Hepatocyte (in vitro differentiated cells): ENCODE results near the gene RNF175. TPM values are rescaled to one million over a fixed set of nuclear protein-coding genes. Genes with fewer than 3 reads are reported as not detected.

ENCODE experiments used
- DNase-seq: peaks from one replicate; pipeline ENCODE4 v3.0.0-alpha.2; 2016; ENCODE audit warnings: low spot score
- H2AFZ ChIP-seq: fragments of 200-600 bp; sonication (generic); 2 replicates; pipeline ENCODE4 v1.6.0; 2016; ENCODE audit warnings: antibody characterized with exemption, mild to moderate bottlenecking
- H3K27ac ChIP-seq: fragments of 200-600 bp; sonication (generic); 2 replicates; pipeline ENCODE4 v1.5.1; 2016; ENCODE audit warnings: mild to moderate bottlenecking
- H3K27me3 ChIP-seq: fragments of 200-600 bp; sonication (generic); 2 replicates; pipeline ENCODE4 v1.6.1; 2016
- H3K36me3 ChIP-seq: fragments of 200-600 bp; sonication (generic); replicated peaks from 2 replicates; pipeline ENCODE4 v1.5.1; 2016; ENCODE audit warnings: low read depth; ENCODE audit not compliant: insufficient read depth
- H3K4me1 ChIP-seq: fragments of 200-600 bp; sonication (generic); 2 replicates; pipeline ENCODE4 v1.5.1; 2016; ENCODE audit warnings: mild to moderate bottlenecking, moderate library complexity; ENCODE audit not compliant: insufficient read depth
- H3K4me2 ChIP-seq: fragments of 200-600 bp; sonication (generic); 2 replicates; pipeline ENCODE4 v1.6.0; 2016
- H3K4me3 ChIP-seq: fragments of 200-600 bp; sonication (generic); 2 replicates; pipeline ENCODE4 v1.5.1; 2016; ENCODE audit warnings: mild to moderate bottlenecking
- H3K79me2 ChIP-seq: fragments of 200-600 bp; sonication (generic); 2 replicates; pipeline ENCODE4 v1.6.0; 2017; ENCODE audit warnings: mild to moderate bottlenecking
- H3K9me2 ChIP-seq: fragments of 200-600 bp; sonication (generic); replicated peaks from 2 replicates; pipeline ENCODE4 v1.6.0; 2017; ENCODE audit warnings: mild to moderate bottlenecking; ENCODE audit not compliant: insufficient read depth
- H3K9me3 ChIP-seq: fragments of 200-600 bp; sonication (generic); 2 replicates; pipeline ENCODE4 v1.5.1; 2016; ENCODE audit warnings: low read depth, mild to moderate bottlenecking
- H4K20me1 ChIP-seq: fragments of 200-600 bp; sonication (generic); 2 replicates; pipeline ENCODE4 v1.6.0; 2016; ENCODE audit warnings: mild to moderate bottlenecking; ENCODE audit not compliant: insufficient read depth, poor library complexity, severe bottlenecking
- EZH2 ChIP-seq: fragments of 200-600 bp; sonication (generic); IDR thresholded peaks from 2 replicates; pipeline ENCODE4 v1.6.1; 2016; ENCODE audit warnings: antibody characterized with exemption, mild to moderate bottlenecking, borderline replicate concordance
- EZH2phosphoT487 ChIP-seq: fragments of 200-600 bp; sonication (generic); IDR thresholded peaks from one replicate; pipeline ENCODE4 v1.6.1; 2018; ENCODE audit warnings: antibody characterized with exemption, mild to moderate bottlenecking, low read depth, moderate library complexity; ENCODE audit not compliant: unreplicated experiment, severe bottlenecking
- WGBS: methylation state at CpG from one replicate; pipeline ENCODE4 v1.1.6; 2016; ENCODE audit warnings: low lambda C conversion rate; ENCODE audit errors: missing lambda C conversion rate; 5-methylcytosine and 5-hydroxymethylcytosine counted together
- polyA plus RNA-seq: library from polyadenylated mRNA; unstranded; fragments of >200 nt; fragmentation: Nextera tagmentation; extraction: Ambion mirVana; gene quantifications from 2 replicates; pipeline ENCODE4 v1.2.1, GENCODE V29; 2016
- total RNA-seq: library from RNA; depleted of rRNA; stranded (reverse); fragments of >200 nt; gene quantifications from 2 replicates; pipeline ENCODE4 v1.2.3, GENCODE V29; 2014
- TF ChIP-seq, protein P1 (sequence below): fragments of 200-600 bp; sonication (generic); IDR thresholded peaks from 2 replicates; pipeline ENCODE4 v1.5.1; 2016; ENCODE audit warnings: antibody characterized with exemption, mild to moderate bottlenecking; ENCODE audit not compliant: poor library complexity

RNF175 gene
- total and polyA plus RNA-seq, 2 experiments from 2014 or later, result 2.1 to 2.8 TPM

DNA sequence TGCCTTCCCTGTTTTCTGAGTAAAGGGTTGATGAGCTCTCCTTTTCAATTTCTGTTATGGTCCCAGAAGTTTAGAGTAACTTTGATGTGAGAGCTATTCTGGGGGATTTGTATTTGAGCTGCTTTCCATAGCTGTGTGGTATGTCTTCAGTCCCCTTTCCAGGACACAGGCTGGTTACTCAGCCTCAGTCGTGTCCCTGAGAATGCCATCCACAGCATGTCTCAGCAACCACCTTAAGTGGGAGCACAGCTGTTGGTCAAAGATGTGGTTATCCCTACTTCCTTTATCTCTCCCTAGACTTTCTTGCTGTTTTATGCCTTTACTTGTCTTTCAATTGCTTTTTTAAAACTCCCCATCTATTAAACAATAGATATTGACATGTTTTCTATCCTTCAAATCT is 37.8 kb downstream of the RNF175 start:
- H3K27ac ChIP-seq, result no peak overlapping the region
- H4K20me1 ChIP-seq, result no peaks in the 10 kb centered on the region
- no peak for DNase-seq
- no peak overlapping the region for H3K4me2 ChIP-seq
- WGBS, result 95% methylated on average over 1 of the region's 1 CpG
- H3K36me3 ChIP-seq, result no peaks in the 10 kb centered on the region
- no peaks in the 10 kb centered on the region for H3K9me3 ChIP-seq
- TF ChIP-seq EZH2phosphoT487, result no peak
- TF ChIP-seq, protein P1, sequence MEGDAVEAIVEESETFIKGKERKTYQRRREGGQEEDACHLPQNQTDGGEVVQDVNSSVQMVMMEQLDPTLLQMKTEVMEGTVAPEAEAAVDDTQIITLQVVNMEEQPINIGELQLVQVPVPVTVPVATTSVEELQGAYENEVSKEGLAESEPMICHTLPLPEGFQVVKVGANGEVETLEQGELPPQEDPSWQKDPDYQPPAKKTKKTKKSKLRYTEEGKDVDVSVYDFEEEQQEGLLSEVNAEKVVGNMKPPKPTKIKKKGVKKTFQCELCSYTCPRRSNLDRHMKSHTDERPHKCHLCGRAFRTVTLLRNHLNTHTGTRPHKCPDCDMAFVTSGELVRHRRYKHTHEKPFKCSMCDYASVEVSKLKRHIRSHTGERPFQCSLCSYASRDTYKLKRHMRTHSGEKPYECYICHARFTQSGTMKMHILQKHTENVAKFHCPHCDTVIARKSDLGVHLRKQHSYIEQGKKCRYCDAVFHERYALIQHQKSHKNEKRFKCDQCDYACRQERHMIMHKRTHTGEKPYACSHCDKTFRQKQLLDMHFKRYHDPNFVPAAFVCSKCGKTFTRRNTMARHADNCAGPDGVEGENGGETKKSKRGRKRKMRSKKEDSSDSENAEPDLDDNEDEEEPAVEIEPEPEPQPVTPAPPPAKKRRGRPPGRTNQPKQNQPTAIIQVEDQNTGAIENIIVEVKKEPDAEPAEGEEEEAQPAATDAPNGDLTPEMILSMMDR, result no peak
- TF ChIP-seq EZH2, result no peak
- no peak overlapping the region for H3K4me3 ChIP-seq
- no peaks in the 10 kb centered on the region for H3K4me1 ChIP-seq
- no peak overlapping the region for H2AFZ ChIP-seq
- H3K79me2 ChIP-seq, result no peaks in the 10 kb centered on the region
- H3K9me2 ChIP-seq, result no peaks in the 10 kb centered on the region
- H3K27me3 ChIP-seq, result no peaks in the 10 kb centered on the region

- no peak overlapping the region for H3K4me3 ChIP-seq
- H3K36me3 ChIP-seq, result no peaks in the 10 kb centered on the region
- H2AFZ ChIP-seq, result no peak overlapping the region
- no peaks in the 10 kb centered on the region for H4K20me1 ChIP-seq
- H3K9me3 ChIP-seq, result no peaks in the 10 kb centered on the region
- H3K9me2 ChIP-seq, result no peaks in the 10 kb centered on the region
- H3K79me2 ChIP-seq, result no peaks in the 10 kb centered on the region
- H3K4me1 ChIP-seq, result no peaks in the 10 kb centered on the region
- DNase-seq, result no peak
- H3K27me3 ChIP-seq, result no peaks in the 10 kb centered on the region
- no peak overlapping the region for H3K4me2 ChIP-seq
- no peak overlapping the region for H3K27ac ChIP-seq
- no peak for TF ChIP-seq EZH2
- TF ChIP-seq EZH2phosphoT487, result no peak
- TF ChIP-seq, protein P1, result no peak
- 97% methylated on average over 2 of the region's 2 CpGs for WGBS
Measured at GRCh38 chr4:153713866-153714646, 45.8 kb downstream of the RNF175 start.

GRCh38 chr4:153710681-153711080 is 49.1 kb downstream of the RNF175 start:
- TF ChIP-seq EZH2phosphoT487, result no peak
- TF ChIP-seq EZH2, result no peak
- TF ChIP-seq, protein P1, result no peak
- no peaks in the 10 kb centered on the region for H3K36me3 ChIP-seq
- H3K4me1 ChIP-seq, result no peaks in the 10 kb centered on the region
- no peaks in the 10 kb centered on the region for H3K9me3 ChIP-seq
- H4K20me1 ChIP-seq, result no peaks in the 10 kb centered on the region
- DNase-seq, result no peak
- no peak overlapping the region for H3K27ac ChIP-seq
- no peak overlapping the region for H3K4me2 ChIP-seq
- no peaks in the 10 kb centered on the region for H3K79me2 ChIP-seq
- no peaks in the 10 kb centered on the region for H3K9me2 ChIP-seq
- no peaks in the 10 kb centered on the region for H3K27me3 ChIP-seq
- no peak overlapping the region for H2AFZ ChIP-seq
- 97% methylated on average over 1 of the region's 1 CpG for WGBS
- H3K4me3 ChIP-seq, result no peak overlapping the region
